Right lobe of liver (tissue), 6 donors: ENCODE data around the gene PAFAH2. TPM values are rescaled to one million over a fixed set of nuclear protein-coding genes. Genes with fewer than 3 reads are reported as not detected.

Experiments
- ATAC-seq, 4 donors: fragments of 200-7000 bp; cut with Tn5 transposase; one replicate each; pipeline ENCODE4 v1.9.1; 2020; ENCODE audit warnings: mild to moderate bottlenecking in 4 of 4, moderate library complexity in 4 of 4
- DNase-seq, 3 donors: peaks; one replicate each; pipeline ENCODE4 v3.0.0-alpha.2; 2020
- H3K27ac ChIP-seq, 3 donors: fragments of 200-600 bp; one replicate each; pipeline ENCODE4 v1.8.0; 2022
- H3K27me3 ChIP-seq, 2 donors: fragments of 200-600 bp; one replicate each; pipeline ENCODE4 v1.8.0; 2022
- H3K36me3 ChIP-seq, 4 donors: fragments of 200-600 bp; sonication (generic) in 1 of 4; one replicate each; pipeline versions ENCODE4 v1.5.1 to v1.8.0; 2017 to 2022; ENCODE audit warnings: control low read depth in 1 of 4
- H3K4me1 ChIP-seq, 4 donors: fragments of 200-600 bp; sonication (generic) in 1 of 4; one replicate each; pipeline versions ENCODE4 v1.5.1 to v1.8.0; 2017 to 2022; ENCODE audit warnings: control low read depth in 1 of 4
- H3K4me3 ChIP-seq, 3 donors: fragments of 200-600 bp; one replicate each; pipeline ENCODE4 v1.8.0; 2022
- H3K9me3 ChIP-seq, 4 donors: fragments of 200-600 bp; sonication (generic) in 1 of 4; one replicate each; pipeline versions ENCODE4 v1.5.1 to v1.8.0; 2017 to 2022; ENCODE audit warnings: control low read depth in 1 of 4
- CTCF ChIP-seq, 4 donors: fragments of 200-600 bp in 3 of 4; fragments of 450-650 bp in 1 of 4; IDR thresholded peaks; one replicate each; pipeline versions ENCODE4 v1.5.1 to v1.8.0; 2016 to 2022; ENCODE audit warnings: antibody characterized with exemption in 4 of 4, mild to moderate bottlenecking in 2 of 4
- POLR2A ChIP-seq: fragments of 450-650 bp; IDR thresholded peaks from one replicate; pipeline ENCODE4 v1.6.1; 2017; ENCODE audit warnings: antibody characterized with exemption, mild to moderate bottlenecking
- WGBS: methylation state at CpG from one replicate; pipeline ENCODE4 v1.1.6; 2018; ENCODE audit warnings: low coverage, low lambda C conversion rate; ENCODE audit not compliant: insufficient coverage; ENCODE audit errors: missing lambda C conversion rate; 5-methylcytosine and 5-hydroxymethylcytosine counted together
- intact Hi-C, 2 donors: fragments of 100-400 bp; cut with DNase I; formaldehyde crosslinking; loops; one replicate each; pipeline versions ENCODE4 v1.11.2 to v1.14.1; 2022
- total RNA-seq, 6 experiments: library from RNA; depleted of rRNA in 2 of 6; stranded (reverse); fragments of >200 nt in 2 of 6; fragmentation: NEBNext Ultra II Directional in 3 of 6; extraction: Animal tissue kit (Norgen Biotek cat#: 25700) in 3 of 6; gene quantifications; one replicate each; pipeline versions ENCODE4 v1.1.0 to v1.2.4, GENCODE V29; 2016 to 2023
- donor health status: DM: no; HTN: yes; CAD: no.
- donor health status: DM: no; HTN: no; CAD: no.
- donor health status: DM: no; HTN: no; CAD: no.
- donor health status: DM: no; HTN: yes; CAD: no.
- donor health status: DM: no; HTN: yes; CAD: no.

Gene PAFAH2
- total RNA-seq, 6 experiments from 2014 or later, result 13.2 to 25.2 (median 18.6) TPM

GRCh38 chr1:25971066-25971810 is 26.6 kb downstream of the PAFAH2 start:
- WGBS, result 58% methylated on average over 5 of the region's 8 CpGs
- no peaks in the 10 kb centered on the region for H3K4me1 ChIP-seq
- peaks cover 0 to 53% (median 10%) of the 10 kb centered on the region in 4 donors for H3K36me3 ChIP-seq
- ATAC-seq, result no peak
- DNase-seq, result no peak
- no peak for TF ChIP-seq POLR2A
- no peak for TF ChIP-seq CTCF (IDR thresholded peaks at IDR 0.05)
- no peaks in the 10 kb centered on the region for H3K9me3 ChIP-seq
- no peak overlapping the region for H3K4me3 ChIP-seq
- H3K27me3 ChIP-seq, result no peaks in the 10 kb centered on the region
- H3K27ac ChIP-seq, result no peak overlapping the region
- intact Hi-C loops, result no loop called here

- H3K4me3 ChIP-seq, result no peak overlapping the region
- H3K9me3 ChIP-seq, result no peaks in the 10 kb centered on the region
- no peak for ATAC-seq
- WGBS, result 87% methylated on average over 3 of the region's 3 CpGs
- no peak overlapping the region for H3K27ac ChIP-seq
- DNase-seq, result no peak
- no peaks in the 10 kb centered on the region for H3K4me1 ChIP-seq
- H3K27me3 ChIP-seq, result no peaks in the 10 kb centered on the region
- intact Hi-C loops, result no loop called here
- peaks cover 0 to 34% (median 4%) of the 10 kb centered on the region in 4 donors for H3K36me3 ChIP-seq
- TF ChIP-seq POLR2A, result no peak
Measured at GRCh38 chr1:25967308-25967707, 30.6 kb downstream of the PAFAH2 start.

- Histone ChIP-seq H3K27ac (no peak overlapping the region), H3K4me1 (no peaks in the 10 kb centered on the region), H3K4me3 (no peak overlapping the region), H3K36me3 (peaks cover 0 to 47% (median 12%) of the 10 kb centered on the region in 4 donors), H3K9me3 (no peaks in the 10 kb centered on the region), H3K27me3 (no peaks in the 10 kb centered on the region)
- intact Hi-C loops, result no loop called here
- TF ChIP-seq POLR2A (no peak), CTCF (IDR thresholded peaks at IDR 0.05) (no peak)
- DNase-seq, result no peak
- ATAC-seq, result no peak
- WGBS, result 88% methylated on average over 2 of the region's 2 CpGs
Measured at GRCh38 chr1:25959611-25960010, 38.3 kb downstream of the PAFAH2 start.

- Histone ChIP-seq H3K27me3 (no peaks in the 10 kb centered on the region), H3K9me3 (no peaks in the 10 kb centered on the region), H3K36me3 (peaks cover 0 to 42% (median 12%) of the 10 kb centered on the region in 4 donors), H3K27ac (no peak overlapping the region), H3K4me3 (no peak overlapping the region), H3K4me1 (no peaks in the 10 kb centered on the region)
- WGBS, result 89% methylated on average over 4 of the region's 6 CpGs
- no peak for TF ChIP-seq POLR2A
- no peak for TF ChIP-seq CTCF (IDR thresholded peaks at IDR 0.05)
- intact Hi-C loops, result no loop called here
- no peak for ATAC-seq
- DNase-seq, result no peak
Measured at GRCh38 chr1:25958465-25958864, 39.4 kb downstream of the PAFAH2 start.

- intact Hi-C loops, result no loop called here
- DNase-seq (no peak), ATAC-seq (no peak)
- H3K36me3 ChIP-seq, result peaks cover 0 to 18% (median 0%) of the 10 kb centered on the region in 4 donors
- no peaks in the 10 kb centered on the region for H3K4me1 ChIP-seq
- H3K9me3 ChIP-seq, result no peaks in the 10 kb centered on the region
- H3K4me3 ChIP-seq, result no peak overlapping the region
- H3K27me3 ChIP-seq, result no peaks in the 10 kb centered on the region
- H3K27ac ChIP-seq, result no peak overlapping the region
- TF ChIP-seq CTCF (IDR thresholded peaks at IDR 0.05) (no peak), POLR2A (no peak)
Measured at GRCh38 chr1:25955553-25955952, 42.3 kb downstream of the PAFAH2 start.
